Fibroblast of skin of right quadriceps (primary cell): Measurements from ENCODE around the gene TMLHE.
"Not testable (repeated sequence)": the region's sequence is repeated elsewhere in the genome, so short reads cannot be mapped to it uniquely, and the experiment has no call there.

Experiments
- DNase-seq: peaks from one replicate; pipeline ENCODE4 v3.0.0-alpha.2; 2013

TMLHE gene

GRCh38 chrX:155491421-155491820 is 121.3 kb downstream of the TMLHE start:
- DNase-seq, result not testable (repeated sequence)

- DNase-seq, result not testable (repeated sequence)
These were observed 135.6 kb downstream of the TMLHE start for GRCh38 chrX:155477136-155477535.

GRCh38 chrX:155466269-155466938 is 146.3 kb downstream of the TMLHE start:
- DNase-seq, result not testable (repeated sequence)

GRCh38 chrX:155460501-155460900 is 152.3 kb downstream of the TMLHE start:
- DNase-seq, result not testable (repeated sequence)

GRCh38 chrX:155458471-155458870 is 154.3 kb downstream of the TMLHE start, which contains the start of gene F8A3:
F8A3 (minus strand) TSS chrX:155458620; CDS start chrX:155458600, 20 bp downstream.
- DNase-seq, result not testable (repeated sequence)

GRCh38 chrX:155457761-155458447 is 154.8 kb downstream of the TMLHE start:
- not testable (repeated sequence) for DNase-seq

- DNase-seq, result no peak
These were observed 171.7 kb downstream of the TMLHE start for GRCh38 chrX:155441097-155441496.
